Stimulated activated CD4-positive, alpha-beta T cell treated with anti-CD3 and anti-CD28 coated beads, Interleukin-1b, Interleukin-23, amount 100 ng/mL, for 48 hours (primary cell): ENCODE measurements around the gene COL6A3.
"Not testable (repeated sequence)": the region's sequence is repeated elsewhere in the genome, so short reads cannot be mapped to it uniquely, and the experiment has no call there.

Experiments used
- DNase-seq: peaks from one replicate; pipeline ENCODE4 v3.0.0-alpha.2; 2020

The COL6A3 gene

GRCh38 chr2:237380768-237381167 is 33.2 kb downstream of the COL6A3 start:
- DNase-seq = no peak

- DNase-seq = no peak
Measured at GRCh38 chr2:237379636-237380035, 34.3 kb downstream of the COL6A3 start.

GRCh38 chr2:237378650-237379049 is 35.3 kb downstream of the COL6A3 start:
- no peak for DNase-seq

GRCh38 chr2:237374284-237375060 is 39.5 kb downstream of the COL6A3 start:
- DNase-seq = no peak

GRCh38 chr2:237371856-237372255 is 42.1 kb downstream of the COL6A3 start:
- DNase-seq = no peak

- DNase-seq = no peak
Measured at GRCh38 chr2:237365671-237366070, 48.3 kb downstream of the COL6A3 start.

GRCh38 chr2:237364655-237365054 is 49.3 kb downstream of the COL6A3 start:
- DNase-seq = no peak

- no peak for DNase-seq
Measured at GRCh38 chr2:237361194-237362004, 52.6 kb downstream of the COL6A3 start.

GRCh38 chr2:237359894-237360780 is 53.8 kb downstream of the COL6A3 start:
- DNase-seq = no peak

GRCh38 chr2:237359518-237359840 is 54.5 kb downstream of the COL6A3 start:
- no peak for DNase-seq

GRCh38 chr2:237358721-237359517 is 55.0 kb downstream of the COL6A3 start:
- no peak for DNase-seq

GRCh38 chr2:237355701-237356100 is 58.3 kb downstream of the COL6A3 start:
- DNase-seq = no peak

GRCh38 chr2:237354892-237355291 is 59.1 kb downstream of the COL6A3 start:
- no peak for DNase-seq

GRCh38 chr2:237354172-237354571 is 59.8 kb downstream of the COL6A3 start:
- not testable (repeated sequence) for DNase-seq

- DNase-seq = no peak
Measured at GRCh38 chr2:237353215-237353614, 60.7 kb downstream of the COL6A3 start.

GRCh38 chr2:237352279-237352845 is 61.6 kb downstream of the COL6A3 start:
- DNase-seq = no peak

- DNase-seq = no peak
Measured at GRCh38 chr2:237351796-237352195, 62.2 kb downstream of the COL6A3 start.

GRCh38 chr2:237351046-237351445 is 62.9 kb downstream of the COL6A3 start:
- no peak for DNase-seq

GRCh38 chr2:237350597-237350996 is 63.4 kb downstream of the COL6A3 start:
- DNase-seq = no peak

- DNase-seq = no peak
Measured at GRCh38 chr2:237350070-237350469, 63.9 kb downstream of the COL6A3 start.

- DNase-seq = no peak
Measured at GRCh38 chr2:237348281-237348865, 65.6 kb downstream of the COL6A3 start.
